ENCODE measurements around the gene ADGRB3. TPM values are rescaled to one million over a fixed set of nuclear protein-coding genes. Genes with fewer than 3 reads are reported as not detected.
"Not testable (repeated sequence)": the region's sequence is repeated elsewhere in the genome, so short reads cannot be mapped to it uniquely, and the experiment has no call there.

The ADGRB3 gene
- total and polyA plus RNA-seq, 10 of the 15 experiments (the other 5 are each of a cell fraction or from before 2014, with no cell fraction given), result 0.03 to 0.06 TPM; not detected in 8

DNA sequence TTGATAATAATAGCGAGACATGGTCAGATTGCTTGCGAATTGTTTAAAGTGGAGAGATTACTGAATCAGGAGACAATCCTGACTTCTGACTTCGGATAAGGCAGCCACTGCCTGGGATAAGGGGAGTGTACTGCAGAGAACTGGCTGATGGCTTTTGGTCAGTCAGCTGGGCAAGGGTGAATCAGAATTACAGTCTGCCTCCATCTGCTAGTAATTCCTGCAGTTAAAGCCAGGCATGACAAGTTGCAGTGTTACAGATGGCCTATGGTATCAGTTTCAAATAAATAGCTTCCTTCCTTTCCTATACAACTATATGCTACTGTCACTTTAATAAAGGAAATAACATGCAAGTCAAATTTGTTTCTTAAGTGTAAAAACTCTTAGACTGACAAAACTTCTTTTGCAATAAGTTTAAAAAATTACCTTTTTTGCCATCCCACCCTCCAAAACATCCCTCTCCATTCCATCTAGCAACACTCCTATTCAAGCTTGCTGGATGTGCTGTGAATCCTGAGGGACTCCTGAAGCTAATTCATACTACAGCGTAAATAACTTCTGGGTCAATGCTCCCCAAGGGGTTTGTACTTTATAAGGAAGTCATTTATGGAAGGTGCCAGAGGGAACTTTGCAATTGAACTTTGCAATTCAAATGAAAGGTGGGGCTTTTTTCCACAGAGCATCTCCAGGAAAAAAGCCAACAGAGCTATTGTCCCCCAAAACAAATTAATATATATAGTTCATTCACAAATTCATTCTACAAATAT, 245.2 kb downstream of the ADGRB3 start:
- Histone ChIP-seq H3K36me3 (ENCODE audit: control insufficient read depth in 2 of 2, insufficient read depth in 2 of 2, low read length in 1 of 2) (no peaks in the 10 kb centered on the region), H3K27me3 (replicated peaks in 1 of 2; ENCODE audit: control insufficient read depth in 2 of 2, insufficient read depth in 2 of 2, low read length in 1 of 2) (no peaks in the 10 kb centered on the region), H3K27ac (ENCODE audit: control insufficient read depth, insufficient read depth) (no peak overlapping the region), H2AFZ (ENCODE audit: control insufficient read depth, low read depth, low read length) (no peak overlapping the region), H3K4me1 (ENCODE audit: control insufficient read depth, insufficient read depth, low read length) (no peaks in the 10 kb centered on the region), H4K20me1 (ENCODE audit: control insufficient read depth, insufficient read depth) (no peaks in the 10 kb centered on the region), H3K4me3 (no peak overlapping the region), H3K79me2 (ENCODE audit: control insufficient read depth, insufficient read depth, low read length) (no peaks in the 10 kb centered on the region), H3K4me2 (ENCODE audit: control insufficient read depth, insufficient read depth) (no peak overlapping the region), H3K9me3 (replicated peaks; ENCODE audit: control insufficient read depth, insufficient read depth, low read length) (no peaks in the 10 kb centered on the region), H3K9ac (ENCODE audit: control insufficient read depth, insufficient read depth, low read length) (no peak overlapping the region)
- ATAC-seq (no peak), DNase-seq (ENCODE audit: low read depth, low spot score) (no peak), FAIRE-seq (no peak)
- ChIA-PET CTCF (interaction anchor here (0.8 to 1.0 kb wide), 2 partner anchors 10 to 1228 kb away, joined by 3 read pairs; no protein-coding TSS in a partner anchor), POLR2A (no interaction called here), SMC1A (ENCODE audit: uncharacterized antibody, unreplicated experiment) (interaction anchor here (0.8 to 1.0 kb wide), 2 partner anchors 9 to 1226 kb away, joined by 3 read pairs; no protein-coding TSS in a partner anchor), RAD21 (ENCODE audit: unreplicated experiment) (no interaction called here)
- in situ Hi-C loops (cut with MboI) (no loop called here), intact Hi-C loops (cut with micrococcal nuclease; ENCODE audit: unreplicated experiment) (no loop called here)
- BruUV-seq (replicated peaks), result no TSS peak
- TF ChIP-seq NFIC (IDR thresholded peaks at IDR 0.05; ENCODE audit: low read depth, low read length), result no peak
- no peak for TF ChIP-seq NBN (IDR thresholded peaks at IDR 0.05)
- TF ChIP-seq, protein P1, sequence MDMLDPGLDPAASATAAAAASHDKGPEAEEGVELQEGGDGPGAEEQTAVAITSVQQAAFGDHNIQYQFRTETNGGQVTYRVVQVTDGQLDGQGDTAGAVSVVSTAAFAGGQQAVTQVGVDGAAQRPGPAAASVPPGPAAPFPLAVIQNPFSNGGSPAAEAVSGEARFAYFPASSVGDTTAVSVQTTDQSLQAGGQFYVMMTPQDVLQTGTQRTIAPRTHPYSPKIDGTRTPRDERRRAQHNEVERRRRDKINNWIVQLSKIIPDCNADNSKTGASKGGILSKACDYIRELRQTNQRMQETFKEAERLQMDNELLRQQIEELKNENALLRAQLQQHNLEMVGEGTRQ (IDR thresholded peaks at IDR 0.05; ENCODE audit: borderline replicate concordance, low read depth, low read length), result no peak
- TF ChIP-seq YY1 (IDR thresholded peaks at IDR 0.05; ENCODE audit: low read depth, low read length), result no peak
- TF ChIP-seq BACH1 (IDR thresholded peaks at IDR 0.05; ENCODE audit: borderline replicate concordance), result no peak
- 57% methylated on average over 4 of the region's 4 CpGs for WGBS (ENCODE audit: insufficient coverage, insufficient replicate concordance, low lambda C conversion rate, missing lambda C conversion rate)

DNA sequence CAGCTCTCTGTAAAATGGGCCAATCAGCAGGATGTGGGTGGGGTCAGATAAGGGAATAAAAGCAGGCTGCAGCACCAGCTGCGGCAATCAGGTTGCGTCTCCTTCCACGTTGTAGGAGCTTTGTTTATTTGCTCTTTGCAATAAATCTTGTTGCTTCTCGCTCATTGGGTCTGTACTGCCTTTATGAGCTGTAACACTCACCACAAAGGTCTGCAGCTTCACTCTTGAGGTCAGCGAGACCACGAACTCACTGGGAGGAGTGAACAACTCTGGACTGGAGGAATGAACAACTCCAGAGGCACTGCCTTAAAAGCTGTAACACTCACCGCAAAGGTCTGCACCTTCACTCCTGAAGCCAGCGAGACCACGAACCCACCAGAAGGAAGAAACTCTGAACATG, 248.2 kb downstream of the ADGRB3 start:
- 35% methylated on average over 9 of the region's 9 CpGs for WGBS (ENCODE audit: insufficient coverage, insufficient replicate concordance, low lambda C conversion rate, missing lambda C conversion rate)
- H3K4me3 ChIP-seq; RAD21 ChIA-PET (ENCODE audit: unreplicated experiment); FAIRE-seq; BruUV-seq (replicated peaks); H3K79me2 ChIP-seq (ENCODE audit: control insufficient read depth, insufficient read depth, low read length); H3K27me3 ChIP-seq (replicated peaks in 1 of 2; ENCODE audit: control insufficient read depth in 2 of 2, insufficient read depth in 2 of 2, low read length in 1 of 2); H3K36me3 ChIP-seq (ENCODE audit: control insufficient read depth in 2 of 2, insufficient read depth in 2 of 2, low read length in 1 of 2); POLR2A ChIA-PET; CTCF ChIA-PET; ATAC-seq; H3K27ac ChIP-seq (ENCODE audit: control insufficient read depth, insufficient read depth); H3K4me1 ChIP-seq (ENCODE audit: control insufficient read depth, insufficient read depth, low read length); H3K9ac ChIP-seq (ENCODE audit: control insufficient read depth, insufficient read depth, low read length); in situ Hi-C loops (cut with MboI); H3K9me3 ChIP-seq (replicated peaks; ENCODE audit: control insufficient read depth, insufficient read depth, low read length); H2AFZ ChIP-seq (ENCODE audit: control insufficient read depth, low read depth, low read length); H4K20me1 ChIP-seq (ENCODE audit: control insufficient read depth, insufficient read depth); intact Hi-C loops (cut with micrococcal nuclease; ENCODE audit: unreplicated experiment); H3K4me2 ChIP-seq (ENCODE audit: control insufficient read depth, insufficient read depth); DNase-seq (ENCODE audit: low read depth, low spot score): not testable (repeated sequence)
- SMC1A ChIA-PET (ENCODE audit: uncharacterized antibody, unreplicated experiment), result interaction anchor here (0.9 to 1.7 kb wide), 2 partner anchors 9 to 31 kb away, joined by 3 to 4 read pairs; no protein-coding TSS in a partner anchor
